ENCODE results near the gene ATP12A.

The ATP12A gene

GRCh38 chr13:24650161-24650560 lies 30.0 kb upstream of the ATP12A start:
- no peaks in the 10 kb centered on the region for H3K36me3 ChIP-seq (ENCODE audit: insufficient read depth, low read length)
- no peaks in the 10 kb centered on the region for H3F3A ChIP-seq (ENCODE audit: low read depth)
- no peak overlapping the region for H3K4me3 ChIP-seq (ENCODE audit: low read length, poor library complexity, severe bottlenecking)
- no peak overlapping the region for H3K4me2 ChIP-seq (ENCODE audit: low read depth, low read length, poor library complexity, severe bottlenecking)
- H3K27me3 ChIP-seq (ENCODE audit: insufficient read depth, low read length, poor library complexity, severe bottlenecking), result no peaks in the 10 kb centered on the region
- H3K9ac ChIP-seq (ENCODE audit: low read depth, low read length, poor library complexity, severe bottlenecking), result no peak overlapping the region
- no peaks in the 10 kb centered on the region for H3K4me1 ChIP-seq (ENCODE audit: insufficient read depth, low read length, poor library complexity, severe bottlenecking)
- no peak overlapping the region for H2AFZ ChIP-seq (ENCODE audit: low read length)
- no peak for TF ChIP-seq CTCF (conservative IDR thresholded peaks at IDR 0.05; ENCODE audit: low read length)
- no peak for TF ChIP-seq EZH2phosphoT487 (IDR thresholded peaks at IDR 0.05; ENCODE audit: borderline replicate concordance)
- no peaks in the 10 kb centered on the region for H3K9me2 ChIP-seq (replicated peaks; ENCODE audit: low read depth, low read length)
- H4K20me1 ChIP-seq (ENCODE audit: insufficient read depth, low read length, poor library complexity, severe bottlenecking), result no peaks in the 10 kb centered on the region
- H3K9me3 ChIP-seq (ENCODE audit: insufficient read depth, low read depth, low read length), result no peaks in the 10 kb centered on the region
- no peaks in the 10 kb centered on the region for H3K79me2 ChIP-seq (ENCODE audit: insufficient read depth, low read length)

- no peaks in the 10 kb centered on the region for H3K9me2 ChIP-seq (replicated peaks; ENCODE audit: low read depth, low read length)
- no peaks in the 10 kb centered on the region for H3F3A ChIP-seq (ENCODE audit: low read depth)
- H3K4me1 ChIP-seq (ENCODE audit: insufficient read depth, low read length, poor library complexity, severe bottlenecking), result no peaks in the 10 kb centered on the region
- H3K27me3 ChIP-seq (ENCODE audit: insufficient read depth, low read length, poor library complexity, severe bottlenecking), result no peaks in the 10 kb centered on the region
- no peak for TF ChIP-seq EZH2phosphoT487 (IDR thresholded peaks at IDR 0.05; ENCODE audit: borderline replicate concordance)
- H3K36me3 ChIP-seq (ENCODE audit: insufficient read depth, low read length), result no peaks in the 10 kb centered on the region
- H3K4me2 ChIP-seq (ENCODE audit: low read depth, low read length, poor library complexity, severe bottlenecking), result no peak overlapping the region
- no peak overlapping the region; the same call in 1 of the 2 replicates for H2AFZ ChIP-seq (ENCODE audit: low read length)
- H3K9ac ChIP-seq (ENCODE audit: low read depth, low read length, poor library complexity, severe bottlenecking), result no peak overlapping the region
- no peaks in the 10 kb centered on the region for H3K79me2 ChIP-seq (ENCODE audit: insufficient read depth, low read length)
- no peak overlapping the region for H3K4me3 ChIP-seq (ENCODE audit: low read length, poor library complexity, severe bottlenecking)
- H3K9me3 ChIP-seq (ENCODE audit: insufficient read depth, low read depth, low read length), result no peaks in the 10 kb centered on the region
- no peaks in the 10 kb centered on the region for H4K20me1 ChIP-seq (ENCODE audit: insufficient read depth, low read length, poor library complexity, severe bottlenecking)
Observed at GRCh38 chr13:24651718-24652345, 28.4 kb upstream of the ATP12A start.

- H3F3A ChIP-seq (ENCODE audit: low read depth), result no peaks in the 10 kb centered on the region
- H3K79me2 ChIP-seq (ENCODE audit: insufficient read depth, low read length), result no peaks in the 10 kb centered on the region
- no peak overlapping the region; the same call in 1 of the 2 replicates for H2AFZ ChIP-seq (ENCODE audit: low read length)
- H3K27me3 ChIP-seq (ENCODE audit: insufficient read depth, low read length, poor library complexity, severe bottlenecking), result no peaks in the 10 kb centered on the region
- H3K4me2 ChIP-seq (ENCODE audit: low read depth, low read length, poor library complexity, severe bottlenecking), result no peak overlapping the region
- no peaks in the 10 kb centered on the region for H4K20me1 ChIP-seq (ENCODE audit: insufficient read depth, low read length, poor library complexity, severe bottlenecking)
- no peaks in the 10 kb centered on the region for H3K9me3 ChIP-seq (ENCODE audit: insufficient read depth, low read depth, low read length)
- no peaks in the 10 kb centered on the region for H3K36me3 ChIP-seq (ENCODE audit: insufficient read depth, low read length)
- no peak overlapping the region for H3K9ac ChIP-seq (ENCODE audit: low read depth, low read length, poor library complexity, severe bottlenecking)
- H3K4me1 ChIP-seq (ENCODE audit: insufficient read depth, low read length, poor library complexity, severe bottlenecking), result no peaks in the 10 kb centered on the region
- H3K4me3 ChIP-seq (ENCODE audit: low read length, poor library complexity, severe bottlenecking), result no peak overlapping the region
- H3K9me2 ChIP-seq (replicated peaks; ENCODE audit: low read depth, low read length), result no peaks in the 10 kb centered on the region
- TF ChIP-seq CTCF (conservative IDR thresholded peaks at IDR 0.05; ENCODE audit: low read length), result no peak
Observed at GRCh38 chr13:24652359-24652758, 27.8 kb upstream of the ATP12A start.

- no peaks in the 10 kb centered on the region for H3K9me3 ChIP-seq (ENCODE audit: insufficient read depth, low read depth, low read length)
- no peak overlapping the region for H2AFZ ChIP-seq (ENCODE audit: low read length)
- no peaks in the 10 kb centered on the region for H4K20me1 ChIP-seq (ENCODE audit: insufficient read depth, low read length, poor library complexity, severe bottlenecking)
- no peaks in the 10 kb centered on the region for H3K9me2 ChIP-seq (replicated peaks; ENCODE audit: low read depth, low read length)
- H3K4me2 ChIP-seq (ENCODE audit: low read depth, low read length, poor library complexity, severe bottlenecking), result no peak overlapping the region
- no peaks in the 10 kb centered on the region for H3F3A ChIP-seq (ENCODE audit: low read depth)
- no peaks in the 10 kb centered on the region for H3K27me3 ChIP-seq (ENCODE audit: insufficient read depth, low read length, poor library complexity, severe bottlenecking)
- TF ChIP-seq CTCF (conservative IDR thresholded peaks at IDR 0.05; ENCODE audit: low read length) (no peak), EZH2phosphoT487 (IDR thresholded peaks at IDR 0.05; ENCODE audit: borderline replicate concordance) (no peak)
- no peaks in the 10 kb centered on the region for H3K4me1 ChIP-seq (ENCODE audit: insufficient read depth, low read length, poor library complexity, severe bottlenecking)
- no peaks in the 10 kb centered on the region for H3K36me3 ChIP-seq (ENCODE audit: insufficient read depth, low read length)
- H3K79me2 ChIP-seq (ENCODE audit: insufficient read depth, low read length), result no peaks in the 10 kb centered on the region
- no peak overlapping the region for H3K4me3 ChIP-seq (ENCODE audit: low read length, poor library complexity, severe bottlenecking)
- H3K9ac ChIP-seq (ENCODE audit: low read depth, low read length, poor library complexity, severe bottlenecking), result no peak overlapping the region
Observed at GRCh38 chr13:24654741-24655140, 25.5 kb upstream of the ATP12A start.
